ENCODE measurements around the gene OTOG. TPM values are rescaled to one million over a fixed set of nuclear protein-coding genes. Genes with fewer than 3 reads are reported as not detected.

OTOG gene
- total RNA-seq, 1 donor from 2014 or later, result not detected

- peaks cover 8% of the 10 kb centered on the region for H3K27me3 ChIP-seq (ENCODE audit: control insufficient read depth, insufficient read depth, low read length)
- no peak for TF ChIP-seq CTCF (IDR thresholded peaks at IDR 0.05; ENCODE audit: insufficient read depth, low read length, poor library complexity, severe bottlenecking)
- H3K4me3 ChIP-seq (ENCODE audit: low read depth, low read length), result no peak overlapping the region
- no peak for DNase-seq (ENCODE audit: low read depth)
- no peaks in the 10 kb centered on the region for H3K36me3 ChIP-seq (ENCODE audit: control insufficient read depth, insufficient read depth, low read length)
Measured at GRCh38 chr11:17593466-17594245, 46.6 kb downstream of the OTOG start.

DNA sequence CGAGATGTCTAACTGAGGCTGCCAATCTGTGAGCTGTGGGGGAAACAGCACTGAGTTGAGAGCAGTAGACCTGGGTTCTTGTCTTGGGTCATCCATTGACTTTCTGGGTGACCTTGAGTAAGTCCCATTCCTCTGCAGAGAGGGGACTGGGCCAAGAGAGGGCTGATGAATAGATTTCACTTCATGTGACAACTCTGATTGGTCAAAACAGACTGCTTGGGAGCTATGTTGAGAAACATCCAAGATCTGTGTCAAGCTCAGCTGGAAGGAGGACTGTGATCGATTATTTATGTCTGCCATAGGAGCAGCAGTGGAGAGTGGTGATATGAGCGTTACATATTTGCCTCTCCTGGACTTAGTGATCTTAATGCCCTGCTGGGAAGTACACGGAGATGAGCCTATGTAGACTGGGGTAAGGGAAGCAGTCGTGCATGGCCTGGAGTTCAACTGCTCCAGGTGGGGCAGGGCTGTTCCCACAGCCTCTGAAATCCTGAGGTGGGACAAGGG is 47.7 kb downstream of the OTOG start:
- peaks cover 11% of the 10 kb centered on the region for H3K27me3 ChIP-seq (ENCODE audit: control insufficient read depth, insufficient read depth, low read length)
- no peak for TF ChIP-seq CTCF (IDR thresholded peaks at IDR 0.05; ENCODE audit: insufficient read depth, low read length, poor library complexity, severe bottlenecking)

DNA sequence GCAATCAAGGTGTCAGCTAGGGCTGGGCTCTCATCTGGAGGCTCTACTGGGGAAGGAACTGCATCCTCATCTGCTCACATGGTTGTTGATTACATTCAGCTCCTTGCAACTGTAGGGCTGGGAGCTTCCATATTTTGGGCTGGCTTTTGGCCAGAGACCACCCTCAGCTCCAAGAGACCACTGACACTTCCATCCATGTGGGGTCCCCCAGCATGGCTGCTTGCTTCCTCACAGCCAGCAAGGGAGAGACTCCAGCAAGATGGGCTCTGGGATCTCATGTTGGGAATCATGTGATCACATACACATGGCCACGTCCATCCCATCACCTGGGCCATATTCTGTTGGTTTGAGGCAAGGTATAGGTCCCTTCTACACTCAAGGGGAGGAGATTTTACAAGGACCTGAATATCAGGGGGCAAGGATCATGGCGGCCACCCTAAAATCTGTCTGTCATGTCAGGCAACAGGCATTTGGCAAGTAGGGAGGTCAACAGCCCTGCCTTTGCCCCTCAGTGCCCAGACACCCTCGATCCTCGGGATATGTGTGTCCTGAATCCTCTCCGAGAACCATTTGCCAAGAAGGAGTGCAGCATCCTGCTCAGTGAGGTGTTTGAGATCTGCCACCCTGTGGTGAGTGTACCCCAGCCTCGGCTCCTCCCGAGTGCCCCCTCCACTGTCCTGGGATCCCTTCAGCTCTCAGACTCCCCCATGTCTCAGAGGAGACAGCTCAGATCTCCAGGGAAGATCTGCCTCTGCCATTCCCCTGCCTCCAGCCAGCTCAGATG is 48.7 kb downstream of the OTOG start:
- H3K27me3 ChIP-seq (ENCODE audit: control insufficient read depth, insufficient read depth, low read length), result peaks cover 12% of the 10 kb centered on the region
- no peak overlapping the region for H3K4me3 ChIP-seq (ENCODE audit: low read depth, low read length)
- no peak for DNase-seq (ENCODE audit: low read depth)
- TF ChIP-seq CTCF (IDR thresholded peaks at IDR 0.05; ENCODE audit: insufficient read depth, low read length, poor library complexity, severe bottlenecking), result no peak
- H3K36me3 ChIP-seq (ENCODE audit: control insufficient read depth, insufficient read depth, low read length), result no peaks in the 10 kb centered on the region

More for the DNA sequence above, 47.7 kb downstream of the OTOG start:
- no peaks in the 10 kb centered on the region for H3K36me3 ChIP-seq (ENCODE audit: control insufficient read depth, insufficient read depth, low read length)
- no peak overlapping the region for H3K4me3 ChIP-seq (ENCODE audit: low read depth, low read length)
- no peak for DNase-seq (ENCODE audit: low read depth)

DNA sequence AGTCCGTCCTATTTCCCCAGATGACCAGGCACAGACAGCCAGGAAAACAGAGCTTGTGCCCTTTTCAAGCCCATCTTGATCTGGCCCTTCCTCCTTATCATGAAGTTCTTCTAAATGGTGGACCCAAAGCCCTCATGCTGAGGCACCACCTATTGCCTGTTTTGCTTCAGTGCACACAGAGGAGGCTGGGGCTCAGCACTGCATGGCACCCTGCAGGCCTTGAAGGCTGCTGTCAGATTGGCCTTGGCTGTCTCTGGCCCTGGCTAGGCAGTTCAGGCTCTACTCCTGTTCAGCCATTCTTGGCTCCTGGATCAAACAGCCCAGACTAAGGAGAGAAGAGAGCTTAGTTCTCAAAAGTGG is 49.2 kb downstream of the OTOG start:
- Histone ChIP-seq H3K27me3 (ENCODE audit: control insufficient read depth, insufficient read depth, low read length) (peaks cover 12% of the 10 kb centered on the region), H3K4me3 (ENCODE audit: low read depth, low read length) (no peak overlapping the region), H3K36me3 (ENCODE audit: control insufficient read depth, insufficient read depth, low read length) (no peaks in the 10 kb centered on the region)
- no peak for TF ChIP-seq CTCF (IDR thresholded peaks at IDR 0.05; ENCODE audit: insufficient read depth, low read length, poor library complexity, severe bottlenecking)
- no peak for DNase-seq (ENCODE audit: low read depth)

- DNase-seq (ENCODE audit: low read depth), result no peak
- peaks cover 12% of the 10 kb centered on the region for H3K27me3 ChIP-seq (ENCODE audit: control insufficient read depth, insufficient read depth, low read length)
- H3K36me3 ChIP-seq (ENCODE audit: control insufficient read depth, insufficient read depth, low read length), result no peaks in the 10 kb centered on the region
- TF ChIP-seq CTCF (IDR thresholded peaks at IDR 0.05; ENCODE audit: insufficient read depth, low read length, poor library complexity, severe bottlenecking), result no peak
- H3K4me3 ChIP-seq (ENCODE audit: low read depth, low read length), result no peak overlapping the region
Measured at GRCh38 chr11:17596711-17597110, 49.7 kb downstream of the OTOG start.

Data from kidney epithelial cell (primary cell).